ENCODE results near the gene HOXA6.

Gene HOXA6

GRCh38 chr7:27117887-27118491, 29.6 kb downstream of the HOXA6 start:
- DNase-seq: no peak

- no peak for DNase-seq
These were observed 30.4 kb downstream of the HOXA6 start for GRCh38 chr7:27116962-27117886.

GRCh38 chr7:27116031-27116961, 31.3 kb downstream of the HOXA6 start:
- no peak for DNase-seq

- DNase-seq: no peak
These were observed 32.1 kb downstream of the HOXA6 start for GRCh38 chr7:27115221-27116026.

- no peak for DNase-seq
These were observed 32.7 kb downstream of the HOXA6 start for GRCh38 chr7:27114881-27115220.

- no peak for DNase-seq
These were observed 33.4 kb downstream of the HOXA6 start for GRCh38 chr7:27113991-27114769.

- no peak for DNase-seq
These were observed 34.3 kb downstream of the HOXA6 start for GRCh38 chr7:27112955-27113949.

- DNase-seq: no peak
These were observed 35.2 kb downstream of the HOXA6 start for GRCh38 chr7:27112361-27112760.

- DNase-seq: no peak
These were observed 35.8 kb downstream of the HOXA6 start for GRCh38 chr7:27111751-27112277.

- DNase-seq: no peak
These were observed 36.4 kb downstream of the HOXA6 start for GRCh38 chr7:27111042-27111750.

GRCh38 chr7:27110186-27111031, 37.2 kb downstream of the HOXA6 start:
- DNase-seq: no peak

GRCh38 chr7:27109466-27110185, 37.9 kb downstream of the HOXA6 start:
- no peak for DNase-seq

- no peak for DNase-seq
These were observed 39.0 kb downstream of the HOXA6 start for GRCh38 chr7:27108390-27109127.

- no peak for DNase-seq
These were observed 39.9 kb downstream of the HOXA6 start for GRCh38 chr7:27107391-27108381.

GRCh38 chr7:27106901-27107240, 40.7 kb downstream of the HOXA6 start:
- DNase-seq: no peak
